ENCODE results near the gene UPK1A. TPM values are rescaled to one million over a fixed set of nuclear protein-coding genes. Genes with fewer than 3 reads are reported as not detected.
A peak's percentile ranks its signal among the peaks of the same experiment; 100 is the strongest.
"Not testable (repeated sequence)": the region's sequence is repeated elsewhere in the genome, so short reads cannot be mapped to it uniquely, and the experiment has no call there.

The UPK1A gene
- total and polyA plus RNA-seq, 4 experiments from 2014 or later: 0.55 to 0.72 TPM; not detected in 2

- Histone ChIP-seq H3K9me3 (ENCODE audit: control insufficient read depth in 1 of 2, low read length in 2 of 2) (no peaks in the 10 kb centered on the region), H3K36me3 (ENCODE audit: insufficient read depth, low read length) (no peaks in the 10 kb centered on the region), H3K27ac (ENCODE audit: low read depth, low read length) (no peak overlapping the region), H3K4me1 (ENCODE audit: insufficient read depth, low read length) (no peaks in the 10 kb centered on the region), H3K4me3 (ENCODE audit: low read length in 2 of 2) (no peak overlapping the region), H3K27me3 (ENCODE audit: insufficient read depth, low read length) (no peaks in the 10 kb centered on the region)
- intact Hi-C loops (cut with micrococcal nuclease): no loop called here
- CTCF ChIA-PET (ENCODE audit: partially characterized antibody): no interaction called here
- H3K4me1 Mint-ChIP-seq: peaks cover 0 to 5% (median 2%) of the 10 kb centered on the region in 4 donors
- no peaks in the 10 kb centered on the region for H3K27me3 Mint-ChIP-seq
- no peak overlapping the region for H3K27ac Mint-ChIP-seq
- no peak overlapping the region for H3K4me3 Mint-ChIP-seq
- DNase-seq: no peak
- POLR2A ChIA-PET (ENCODE audit: partially characterized antibody): no interaction called here
- H3K36me3 Mint-ChIP-seq: no peaks in the 10 kb centered on the region
- no peaks in the 10 kb centered on the region for H3K9me3 Mint-ChIP-seq
Observed at GRCh38 chr19:35689836-35690235, 23.5 kb downstream of the UPK1A start.

DNA sequence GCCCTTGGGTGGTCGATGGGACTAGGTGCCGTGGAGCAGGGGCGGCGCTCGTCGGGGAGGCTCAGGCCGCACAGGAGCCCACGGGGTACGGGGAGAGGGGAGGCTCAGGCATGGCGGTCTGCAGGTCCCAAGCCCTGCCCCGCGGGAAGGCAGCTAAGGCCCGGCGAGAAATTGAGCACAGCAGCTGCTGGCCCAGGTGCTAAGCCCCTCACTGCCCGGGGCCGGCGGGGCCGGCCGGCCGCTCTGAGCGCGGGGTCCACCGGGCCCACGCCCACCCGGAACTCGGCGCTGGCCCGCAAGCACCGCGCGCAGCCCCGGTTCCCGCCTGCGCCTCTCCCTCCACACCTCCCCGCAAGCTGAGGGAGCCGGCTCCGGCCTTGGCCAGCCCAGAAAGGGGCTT lies 24.8 kb downstream of the UPK1A start:
- H3K27me3 Mint-ChIP-seq; H3K4me1 Mint-ChIP-seq; CTCF ChIA-PET (ENCODE audit: partially characterized antibody); H3K27ac ChIP-seq (ENCODE audit: low read depth, low read length); H3K27ac Mint-ChIP-seq; H3K4me1 ChIP-seq (ENCODE audit: insufficient read depth, low read length); H3K36me3 Mint-ChIP-seq; H3K4me3 Mint-ChIP-seq; POLR2A ChIA-PET (ENCODE audit: partially characterized antibody); intact Hi-C loops (cut with micrococcal nuclease); H3K36me3 ChIP-seq (ENCODE audit: insufficient read depth, low read length); DNase-seq; H3K27me3 ChIP-seq (ENCODE audit: insufficient read depth, low read length); H3K9me3 Mint-ChIP-seq; H3K9me3 ChIP-seq (ENCODE audit: control insufficient read depth in 1 of 2, low read length in 2 of 2); H3K4me3 ChIP-seq (ENCODE audit: low read length in 2 of 2): not testable (repeated sequence)

DNA sequence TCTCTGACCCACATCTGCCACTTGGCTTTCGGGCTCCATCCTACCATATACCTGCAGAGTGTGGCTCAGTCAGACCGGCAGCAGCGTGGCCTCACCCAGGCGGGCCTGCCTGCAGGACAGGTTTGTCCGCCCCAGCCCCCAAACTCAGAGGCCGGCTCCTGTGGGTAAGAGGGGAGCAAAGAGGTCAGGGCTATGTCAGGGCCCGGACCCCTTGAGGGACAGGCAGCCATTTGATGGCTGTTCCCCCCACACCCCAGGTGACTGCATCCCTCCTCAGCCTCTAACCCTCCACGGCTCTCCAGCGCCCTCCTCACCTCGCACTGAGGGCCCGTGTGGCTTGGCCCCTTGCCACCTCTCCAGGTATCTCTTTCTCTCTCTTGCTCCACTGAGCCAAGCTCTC lies 25.7 kb downstream of the UPK1A start:
- ChIA-PET POLR2A (ENCODE audit: partially characterized antibody) (no interaction called here), CTCF (ENCODE audit: partially characterized antibody) (interaction anchor here (0.6 to 4.1 kb wide), 19 partner anchors 10 to 239 kb away, joined by 3 to 54 read pairs (median 5); partner anchors contain the start of genes COX6B1, LIN37 and ZBTB32)
- no peak overlapping the region for H3K4me3 ChIP-seq (ENCODE audit: low read length in 2 of 2)
- Mint-ChIP-seq H3K36me3 (no peaks in the 10 kb centered on the region), H3K4me1 (peaks cover 0 to 5% (median 2%) of the 10 kb centered on the region in 4 donors), H3K27ac (no peak overlapping the region), H3K27me3 (no peaks in the 10 kb centered on the region), H3K9me3 (no peaks in the 10 kb centered on the region), H3K4me3 (no peak overlapping the region)
- intact Hi-C loops (cut with micrococcal nuclease): no loop called here
- no peak for DNase-seq
- no peak overlapping the region for H3K27ac ChIP-seq (ENCODE audit: low read depth, low read length)
- H3K4me1 ChIP-seq (ENCODE audit: insufficient read depth, low read length): no peaks in the 10 kb centered on the region
- H3K9me3 ChIP-seq (ENCODE audit: control insufficient read depth in 1 of 2, low read length in 2 of 2): no peaks in the 10 kb centered on the region
- H3K27me3 ChIP-seq (ENCODE audit: insufficient read depth, low read length): no peaks in the 10 kb centered on the region
- H3K36me3 ChIP-seq (ENCODE audit: insufficient read depth, low read length): no peaks in the 10 kb centered on the region

DNA sequence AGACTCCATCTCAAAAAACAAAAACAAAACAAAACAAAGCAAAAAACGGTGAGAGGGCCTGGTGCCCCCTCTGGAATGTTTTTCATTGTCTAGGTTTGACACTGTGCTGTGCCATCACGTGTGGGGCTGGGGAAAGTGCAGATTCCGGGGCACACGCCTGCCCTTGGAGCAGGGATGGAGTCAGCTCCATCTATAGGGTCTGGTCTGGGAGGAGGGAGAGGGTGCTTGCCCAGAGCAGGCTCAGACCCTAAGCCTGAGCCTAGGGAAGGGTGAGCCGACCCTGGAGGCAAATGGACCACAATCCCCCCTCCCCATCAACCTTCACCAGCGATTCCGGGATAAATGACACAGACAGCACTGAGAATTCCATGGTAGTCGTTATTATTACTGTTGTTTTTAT lies 27.1 kb downstream of the UPK1A start:
- Histone ChIP-seq H3K27ac (ENCODE audit: low read depth, low read length) (no peak overlapping the region), H3K27me3 (ENCODE audit: insufficient read depth, low read length) (no peaks in the 10 kb centered on the region), H3K9me3 (ENCODE audit: control insufficient read depth in 1 of 2, low read length in 2 of 2) (no peaks in the 10 kb centered on the region), H3K4me3 (ENCODE audit: low read length in 2 of 2) (no peak overlapping the region), H3K36me3 (ENCODE audit: insufficient read depth, low read length) (no peaks in the 10 kb centered on the region), H3K4me1 (ENCODE audit: insufficient read depth, low read length) (no peaks in the 10 kb centered on the region)
- H3K27ac Mint-ChIP-seq: peak overlapping the region in 1 of 7 donors; percentile 16
- DNase-seq: no peak
- peaks cover 0 to 5% (median 2%) of the 10 kb centered on the region in 4 donors for H3K4me1 Mint-ChIP-seq
- H3K36me3 Mint-ChIP-seq: no peaks in the 10 kb centered on the region
- no peaks in the 10 kb centered on the region for H3K27me3 Mint-ChIP-seq
- ChIA-PET POLR2A (ENCODE audit: partially characterized antibody) (interaction anchor here (0.9 kb wide), 1 partner anchor 51 kb away, joined by 3 read pairs; no protein-coding TSS in a partner anchor), CTCF (ENCODE audit: partially characterized antibody) (interaction anchor here (0.7 to 4.1 kb wide), 17 partner anchors 9 to 238 kb away, joined by 3 to 54 read pairs (median 5); partner anchors contain the start of genes COX6B1, LIN37 and ZBTB32)
- H3K9me3 Mint-ChIP-seq: no peaks in the 10 kb centered on the region
- peak overlapping the region in 1 of 8 donors; percentile 57 for H3K4me3 Mint-ChIP-seq
- intact Hi-C loops (cut with micrococcal nuclease): loop anchor here (1.0 kb wide), 6 partner anchors 9 to 238 kb away; partner anchors contain the start of gene ARHGAP33

DNA sequence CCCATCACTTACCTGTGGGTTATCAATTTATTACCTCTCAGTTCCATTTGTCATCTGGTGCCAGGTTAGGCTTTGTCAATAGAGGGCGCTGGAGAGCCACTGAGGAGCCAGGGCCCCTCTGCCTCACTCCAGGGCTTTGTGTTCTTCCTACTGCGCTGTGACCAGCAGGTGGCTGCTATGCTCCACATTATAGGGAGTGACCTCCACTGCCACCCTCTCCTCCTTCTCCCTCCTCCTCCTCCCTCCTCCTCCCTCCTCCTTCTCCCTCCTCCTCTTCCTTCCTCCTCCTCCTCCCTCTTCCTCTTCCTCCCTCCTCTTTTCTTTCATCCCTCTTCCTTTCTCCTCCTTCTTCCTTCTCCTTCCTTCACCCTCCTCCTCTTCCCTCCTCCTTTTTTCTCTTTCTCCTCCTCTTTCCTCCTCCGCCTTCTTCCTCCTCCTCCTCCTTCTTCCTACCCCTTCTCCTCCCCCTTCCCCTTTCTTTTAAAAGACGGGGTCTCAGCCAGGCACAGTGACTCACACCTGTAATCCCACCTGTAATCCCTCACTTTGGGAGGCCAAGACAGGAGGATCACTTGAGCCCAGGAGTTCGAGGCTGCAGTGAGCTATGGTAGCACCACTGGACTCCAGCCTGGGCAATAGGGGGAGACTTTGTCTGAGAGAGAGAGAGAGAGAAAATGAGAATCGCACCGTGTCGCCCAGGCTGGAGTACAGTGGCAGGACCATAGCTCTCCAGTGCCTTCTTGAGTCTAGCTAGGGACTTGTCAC lies 27.7 kb downstream of the UPK1A start:
- Histone ChIP-seq H3K27me3 (ENCODE audit: insufficient read depth, low read length) (no peaks in the 10 kb centered on the region), H3K4me1 (ENCODE audit: insufficient read depth, low read length) (no peaks in the 10 kb centered on the region), H3K4me3 (ENCODE audit: low read length in 2 of 2) (no peak overlapping the region), H3K27ac (ENCODE audit: low read depth, low read length) (no peak overlapping the region), H3K9me3 (ENCODE audit: control insufficient read depth in 1 of 2, low read length in 2 of 2) (no peaks in the 10 kb centered on the region), H3K36me3 (ENCODE audit: insufficient read depth, low read length) (no peaks in the 10 kb centered on the region)
- ChIA-PET CTCF (ENCODE audit: partially characterized antibody) (interaction anchor here (0.6 to 4.1 kb wide), 25 partner anchors 9 to 231 kb away, joined by 3 to 54 read pairs (median 4); partner anchors contain the start of genes APLP1, COX6B1 and LIN37), POLR2A (ENCODE audit: partially characterized antibody) (interaction anchor here (0.9 to 1.0 kb wide), 2 partner anchors 97 to 265 kb away, joined by 3 read pairs; no protein-coding TSS in a partner anchor)
- no peaks in the 10 kb centered on the region for H3K27me3 Mint-ChIP-seq
- intact Hi-C loops (cut with micrococcal nuclease): loop anchor here (1.0 to 2.0 kb wide), 8 partner anchors 8 to 237 kb away; partner anchors contain the start of genes ARHGAP33 and LIN37
- DNase-seq: peak; percentile 87 to 89 (median 88)
- no peaks in the 10 kb centered on the region for H3K9me3 Mint-ChIP-seq
- no peak overlapping the region for H3K4me3 Mint-ChIP-seq
- H3K4me1 Mint-ChIP-seq: peaks cover 0 to 5% (median 2%) of the 10 kb centered on the region in 4 donors
- peak overlapping the region in 6 of 7 donors; percentile 4 to 75 (median 28) for H3K27ac Mint-ChIP-seq
- H3K36me3 Mint-ChIP-seq: no peaks in the 10 kb centered on the region

DNA sequence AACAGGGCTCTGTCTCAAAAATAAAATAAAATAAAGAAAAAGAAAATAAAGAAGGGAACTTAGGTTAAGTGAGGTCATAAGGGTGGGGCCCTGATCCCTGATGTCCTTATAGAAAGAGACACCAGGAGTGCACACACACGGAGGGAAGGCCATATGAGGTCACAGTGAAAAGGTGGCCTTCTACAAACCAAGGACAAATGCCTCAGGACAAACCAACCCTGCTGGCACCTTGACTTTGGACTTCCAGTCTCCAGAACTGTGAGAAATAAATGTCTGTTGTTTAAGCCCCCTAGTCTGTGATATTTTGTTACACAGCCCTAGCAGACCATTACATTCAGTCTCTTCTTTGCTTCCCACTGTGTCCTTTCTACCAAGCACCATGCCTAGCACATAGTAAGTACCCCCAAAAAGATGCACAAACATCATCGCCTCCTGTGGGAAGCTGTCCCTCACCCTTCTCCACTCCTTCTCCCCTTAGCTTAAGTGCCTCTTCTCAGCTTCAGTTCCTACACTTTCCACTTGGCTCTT lies 29.6 kb downstream of the UPK1A start:
- H3K27ac ChIP-seq (ENCODE audit: low read depth, low read length): no peak overlapping the region
- no peak for DNase-seq
- intact Hi-C loops (cut with micrococcal nuclease): loop anchor here (2.0 kb wide), 1 partner anchor 53 kb away; the partner anchor contains the start of gene LIN37
- Mint-ChIP-seq H3K36me3 (no peaks in the 10 kb centered on the region), H3K4me1 (peaks cover 0 to 5% (median 0%) of the 10 kb centered on the region in 4 donors), H3K4me3 (no peak overlapping the region), H3K27me3 (no peaks in the 10 kb centered on the region), H3K9me3 (no peaks in the 10 kb centered on the region), H3K27ac (peak overlapping the region in 2 of 7 donors; percentile 10 to 12)
- H3K9me3 ChIP-seq (ENCODE audit: control insufficient read depth in 1 of 2, low read length in 2 of 2): no peaks in the 10 kb centered on the region
- ChIA-PET CTCF (ENCODE audit: partially characterized antibody) (interaction anchor here (1.0 to 4.1 kb wide), 9 partner anchors 9 to 124 kb away, joined by 3 to 54 read pairs (median 10); partner anchors contain the start of gene COX6B1), POLR2A (ENCODE audit: partially characterized antibody) (interaction anchor here (0.9 kb wide), 1 partner anchor 47 kb away, joined by 3 read pairs; the partner anchor contains the start of gene IGFLR1)
- H3K27me3 ChIP-seq (ENCODE audit: insufficient read depth, low read length): no peaks in the 10 kb centered on the region
- H3K4me1 ChIP-seq (ENCODE audit: insufficient read depth, low read length): no peaks in the 10 kb centered on the region
- H3K36me3 ChIP-seq (ENCODE audit: insufficient read depth, low read length): no peaks in the 10 kb centered on the region
- H3K4me3 ChIP-seq (ENCODE audit: low read length in 2 of 2): no peak overlapping the region

GRCh38 chr19:35696835-35697234 lies 30.5 kb downstream of the UPK1A start:
- no peak overlapping the region for H3K27ac ChIP-seq (ENCODE audit: low read depth, low read length)
- H3K4me1 ChIP-seq (ENCODE audit: insufficient read depth, low read length): peaks cover 4% of the 10 kb centered on the region
- no peaks in the 10 kb centered on the region for H3K36me3 ChIP-seq (ENCODE audit: insufficient read depth, low read length)
- H3K36me3 Mint-ChIP-seq: no peaks in the 10 kb centered on the region
- H3K9me3 Mint-ChIP-seq: no peaks in the 10 kb centered on the region
- POLR2A ChIA-PET (ENCODE audit: partially characterized antibody): interaction anchor here (0.7 to 0.9 kb wide), 2 partner anchors 46 to 1060 kb away, joined by 3 to 4 read pairs; partner anchors contain the start of gene IGFLR1
- no peaks in the 10 kb centered on the region for H3K27me3 ChIP-seq (ENCODE audit: insufficient read depth, low read length)
- no peak overlapping the region for H3K4me3 ChIP-seq (ENCODE audit: low read length in 2 of 2)
- peaks cover 0 to 5% (median 0%) of the 10 kb centered on the region in 4 donors for H3K4me1 Mint-ChIP-seq
- DNase-seq: no peak
- CTCF ChIA-PET (ENCODE audit: partially characterized antibody): interaction anchor here (0.7 to 3.0 kb wide), 8 partner anchors 9 to 123 kb away, joined by 3 to 14 read pairs (median 4); partner anchors contain the start of gene COX6B1
- H3K27me3 Mint-ChIP-seq: no peaks in the 10 kb centered on the region
- intact Hi-C loops (cut with micrococcal nuclease): no loop called here
- H3K9me3 ChIP-seq (ENCODE audit: control insufficient read depth in 1 of 2, low read length in 2 of 2): no peaks in the 10 kb centered on the region
- H3K4me3 Mint-ChIP-seq: no peak overlapping the region
- no peak overlapping the region for H3K27ac Mint-ChIP-seq

Measured in CD4-positive, alpha-beta memory T cell (primary cell).